Effector memory CD4-positive, alpha-beta T cell (primary cell): ENCODE results near the gene LRRN2.

ENCODE experiments used
- DNase-seq, 3 donors: peaks; one replicate each; pipeline ENCODE4 v3.0.0-alpha.2; 2020
- H3K27ac ChIP-seq: 2 replicates; pipeline ENCODE4 v1.7.0; 2013; ENCODE audit warnings: mild to moderate bottlenecking, low read length, moderate library complexity; ENCODE audit not compliant: insufficient read depth, poor library complexity, severe bottlenecking
- H3K27me3 ChIP-seq: replicated peaks from 2 replicates; pipeline ENCODE4 v1.7.0; 2013; ENCODE audit warnings: mild to moderate bottlenecking, low read length; ENCODE audit not compliant: insufficient read depth, control insufficient read depth, poor library complexity, severe bottlenecking
- H3K36me3 ChIP-seq: 2 replicates; pipeline ENCODE4 v1.7.0; 2013; ENCODE audit warnings: mild to moderate bottlenecking, low read length, moderate library complexity; ENCODE audit not compliant: control insufficient read depth, insufficient read depth
- H3K4me1 ChIP-seq: 2 replicates; pipeline ENCODE4 v1.7.0; 2013; ENCODE audit warnings: low read length, mild to moderate bottlenecking; ENCODE audit not compliant: control insufficient read depth, insufficient read depth, poor library complexity, severe bottlenecking
- H3K4me3 ChIP-seq: 2 replicates; pipeline ENCODE4 v1.7.0; 2013; ENCODE audit warnings: low read length, low read depth, mild to moderate bottlenecking; ENCODE audit not compliant: insufficient read depth, poor library complexity, severe bottlenecking
- H3K9me3 ChIP-seq: 2 replicates; pipeline ENCODE4 v1.7.0; 2013; ENCODE audit warnings: mild to moderate bottlenecking, low read length, moderate library complexity; ENCODE audit not compliant: control insufficient read depth

LRRN2 gene

DNA sequence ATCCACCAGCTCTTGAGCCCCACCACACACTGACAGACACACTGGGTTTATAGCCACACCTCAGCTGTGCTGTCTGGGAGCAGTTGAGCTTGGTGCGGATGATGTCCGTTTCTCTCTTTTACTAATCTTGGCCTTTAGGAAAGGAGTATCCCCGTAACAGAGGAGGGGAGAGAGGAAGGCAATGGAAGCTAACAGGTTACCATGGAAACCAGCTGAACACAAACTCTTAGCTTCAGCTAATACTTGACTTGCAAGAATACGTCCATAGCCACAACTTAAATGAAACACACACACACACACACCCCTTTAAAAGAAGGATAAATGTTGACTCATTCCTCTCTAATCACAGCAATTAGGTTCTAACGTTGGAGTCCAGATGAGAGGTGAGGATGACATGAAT is 28.0 kb upstream of the LRRN2 start:
- Histone ChIP-seq H3K4me3 (no peak overlapping the region), H3K27ac (no peak overlapping the region), H3K9me3 (no peaks in the 10 kb centered on the region), H3K27me3 (peaks cover 8% of the 10 kb centered on the region), H3K36me3 (no peaks in the 10 kb centered on the region), H3K4me1 (no peaks in the 10 kb centered on the region)
- DNase-seq, result no peak

DNA sequence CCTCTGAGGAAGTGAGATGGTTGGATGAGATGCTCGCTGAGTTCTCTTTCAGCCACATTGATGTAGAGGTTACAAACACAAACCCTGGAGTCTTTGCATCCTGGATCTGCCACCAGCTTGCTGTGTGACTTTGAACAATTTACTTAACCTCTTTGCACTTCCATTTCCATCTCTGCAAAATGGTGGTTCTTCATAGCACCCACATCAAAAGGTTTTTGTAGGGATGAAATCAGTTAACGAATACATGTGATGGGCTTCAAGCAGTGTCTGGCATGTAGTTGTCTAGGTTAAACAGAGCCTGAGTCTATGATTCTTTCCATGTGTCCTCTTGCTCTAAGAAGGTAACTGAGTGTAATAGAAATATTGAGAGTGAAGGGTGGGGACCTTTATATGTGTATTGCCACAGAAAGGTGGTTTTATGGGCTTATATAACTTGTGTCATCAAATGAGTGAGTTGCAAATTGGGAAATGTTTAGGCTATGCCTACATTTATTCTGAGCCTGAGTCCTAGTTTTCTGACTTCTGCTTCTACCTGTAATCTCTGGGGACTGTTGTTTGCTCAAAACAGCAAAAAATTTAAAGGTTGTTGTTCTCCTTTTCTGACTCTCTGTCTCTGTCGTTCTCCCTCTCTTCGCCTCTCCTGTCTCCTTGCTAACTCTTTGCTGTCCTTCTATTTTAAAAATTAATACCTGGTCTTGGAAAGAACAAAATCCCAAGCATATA is 27.3 kb upstream of the LRRN2 start:
- Histone ChIP-seq H3K27me3 (peaks cover 8% of the 10 kb centered on the region), H3K4me1 (no peaks in the 10 kb centered on the region), H3K9me3 (no peaks in the 10 kb centered on the region), H3K4me3 (no peak overlapping the region), H3K36me3 (no peaks in the 10 kb centered on the region), H3K27ac (no peak overlapping the region)
- DNase-seq, result no peak

DNA sequence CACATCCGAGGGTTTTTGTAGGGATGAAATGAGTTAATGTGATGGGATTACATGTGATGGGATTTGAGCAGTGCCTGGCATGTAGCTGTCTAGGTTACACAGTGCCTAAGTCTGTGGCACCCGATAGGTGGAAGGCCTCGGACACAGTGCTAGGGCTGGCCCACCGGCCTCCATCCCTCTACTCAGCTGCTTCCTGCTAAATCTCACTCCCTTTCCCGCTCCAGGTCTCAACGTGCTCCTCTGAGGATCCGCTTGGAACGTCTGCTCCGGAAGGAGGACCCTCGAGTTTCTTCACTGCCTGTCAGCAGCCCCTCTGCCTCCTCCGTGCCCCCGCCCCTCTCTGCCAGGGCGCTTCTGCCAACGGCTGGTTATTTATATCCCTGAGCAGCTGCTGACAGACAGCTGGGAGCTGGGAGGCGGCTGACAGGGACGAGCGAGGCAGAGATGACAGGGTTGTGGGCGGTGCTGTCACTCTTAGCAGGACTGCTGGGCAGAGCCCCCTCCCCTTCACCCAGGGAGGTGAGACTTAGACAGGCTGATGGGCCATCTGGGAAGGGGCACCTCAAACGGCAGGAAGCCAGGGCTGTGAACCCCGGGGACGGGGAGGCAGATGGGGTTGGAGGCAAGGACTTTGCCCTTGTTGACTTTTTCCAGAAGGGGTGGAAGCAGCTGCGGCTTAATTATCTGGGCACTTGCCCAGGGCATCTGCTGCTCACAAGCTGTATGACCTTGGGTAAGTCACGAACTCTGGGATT is 26.6 kb upstream of the LRRN2 start:
- Histone ChIP-seq H3K27ac (no peak overlapping the region), H3K27me3 (peaks cover 8% of the 10 kb centered on the region), H3K36me3 (no peaks in the 10 kb centered on the region)

DNA sequence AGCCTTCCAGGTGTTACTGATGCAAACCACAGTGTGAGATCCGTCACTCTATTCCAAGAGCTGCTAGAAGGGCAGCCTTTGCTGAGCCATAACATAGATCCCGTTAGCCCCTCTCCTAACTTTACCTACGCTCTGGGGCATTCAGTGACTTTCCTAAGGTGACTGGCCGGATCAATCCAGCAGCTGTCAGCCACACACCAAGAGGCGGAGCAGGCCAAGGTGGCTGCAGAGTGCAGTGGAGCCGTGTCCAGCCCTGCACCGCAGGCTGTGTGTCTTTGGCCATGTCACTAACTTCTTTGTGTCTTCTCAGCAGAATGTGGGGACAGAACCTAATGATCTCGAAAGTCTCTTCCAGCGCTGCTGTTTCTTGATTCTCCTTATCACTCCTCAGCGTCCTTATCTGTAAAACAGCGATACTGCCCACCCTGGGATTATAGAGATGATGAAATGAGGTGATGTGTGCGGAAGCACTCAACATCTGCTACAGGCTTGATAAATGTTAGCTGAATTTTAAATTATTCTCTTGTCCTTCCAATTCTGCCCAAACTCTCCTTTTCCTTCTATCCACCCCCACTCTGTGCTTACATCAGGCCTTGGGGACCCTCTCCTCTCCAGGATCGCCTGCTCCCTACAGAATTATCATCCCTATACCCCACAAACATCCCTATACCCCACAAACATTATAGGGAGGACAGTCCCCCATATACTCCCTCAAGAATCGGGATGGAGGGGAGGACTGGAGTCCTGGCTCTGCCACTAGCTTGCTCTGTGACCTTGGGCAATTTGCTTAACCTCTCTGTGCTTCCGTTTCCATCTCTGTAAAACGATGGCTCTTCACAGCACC is 25.8 kb upstream of the LRRN2 start:
- Histone ChIP-seq H3K27me3 (peaks cover 8% of the 10 kb centered on the region), H3K4me1 (no peaks in the 10 kb centered on the region), H3K27ac (no peak overlapping the region), H3K9me3 (no peaks in the 10 kb centered on the region), H3K4me3 (no peak overlapping the region), H3K36me3 (no peaks in the 10 kb centered on the region)
- DNase-seq, result no peak

More for the DNA sequence above, 26.6 kb upstream of the LRRN2 start:
- Histone ChIP-seq H3K9me3 (no peaks in the 10 kb centered on the region), H3K4me1 (no peaks in the 10 kb centered on the region), H3K4me3 (no peak overlapping the region)
- no peak for DNase-seq

DNA sequence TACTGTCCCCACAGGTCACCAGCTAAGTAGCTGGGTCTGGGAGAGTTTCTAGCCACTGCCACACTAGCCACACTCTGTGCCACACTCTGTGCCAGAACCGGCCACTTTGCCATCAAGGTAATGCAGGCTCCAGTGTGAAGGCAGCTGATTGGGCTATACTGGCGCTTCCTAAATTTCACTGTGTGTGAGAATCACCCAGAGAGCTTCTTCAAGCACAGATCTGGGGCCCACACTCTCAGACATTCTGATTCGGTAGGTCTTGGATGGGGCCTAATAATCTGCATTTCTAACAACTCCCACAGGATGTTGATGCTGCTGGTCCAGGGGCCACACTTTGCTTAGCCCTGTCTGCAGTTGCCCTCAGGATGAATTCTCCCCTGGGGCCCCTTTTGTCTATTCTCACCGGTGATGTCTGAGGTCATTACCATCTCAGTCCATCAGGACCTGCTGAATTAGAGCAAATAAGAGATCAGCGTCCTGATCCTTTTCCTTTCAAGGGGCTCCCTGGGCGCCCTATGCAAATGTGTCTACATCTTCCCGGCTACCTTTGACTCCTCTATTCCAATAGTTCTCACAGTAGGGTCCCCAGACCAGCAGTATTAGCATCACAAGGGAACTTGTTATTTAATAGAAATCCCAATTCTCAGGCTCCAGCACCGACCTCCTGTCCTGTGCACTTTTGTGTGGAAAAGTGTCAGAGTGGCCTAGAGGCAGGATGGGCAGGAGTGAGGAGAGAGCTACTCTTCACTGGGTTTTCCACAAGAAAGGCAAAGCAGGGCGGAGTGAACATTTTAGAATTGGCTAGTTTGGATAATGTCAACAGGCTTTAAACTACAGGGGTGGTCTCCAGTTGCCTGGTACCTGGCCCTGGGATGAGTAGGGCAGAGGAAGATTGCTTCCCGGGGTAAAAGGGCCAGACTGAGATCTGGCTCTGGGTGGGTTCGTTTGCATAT is 24.7 kb upstream of the LRRN2 start:
- Histone ChIP-seq H3K4me1 (no peaks in the 10 kb centered on the region), H3K9me3 (no peaks in the 10 kb centered on the region), H3K27me3 (peaks cover 8% of the 10 kb centered on the region), H3K36me3 (no peaks in the 10 kb centered on the region), H3K27ac (no peak overlapping the region), H3K4me3 (no peak overlapping the region)
- no peak for DNase-seq

DNA sequence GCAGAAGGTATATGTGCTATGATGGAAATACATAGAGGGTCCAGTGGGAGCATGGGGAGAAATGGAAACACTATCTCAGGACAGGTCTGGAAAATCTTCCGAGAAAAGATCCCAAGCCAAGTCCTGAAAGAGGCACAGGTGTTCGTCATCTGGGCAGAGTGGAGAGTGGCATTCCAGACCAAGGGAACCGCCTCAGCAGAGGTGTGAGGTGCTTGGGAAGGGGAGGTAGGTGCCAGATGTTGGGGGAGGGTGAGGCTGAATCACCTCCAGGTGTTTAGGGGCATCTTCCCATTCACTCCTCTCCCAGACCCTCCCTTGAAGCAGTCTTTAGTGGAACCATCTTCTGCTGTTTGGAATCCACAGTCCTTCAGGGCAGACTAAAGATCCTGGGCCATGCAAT is 23.5 kb upstream of the LRRN2 start:
- Histone ChIP-seq H3K36me3 (no peaks in the 10 kb centered on the region), H3K9me3 (no peaks in the 10 kb centered on the region), H3K4me1 (no peaks in the 10 kb centered on the region), H3K27me3 (peaks cover 8% of the 10 kb centered on the region), H3K27ac (no peak overlapping the region), H3K4me3 (no peak overlapping the region)
- no peak for DNase-seq

DNA sequence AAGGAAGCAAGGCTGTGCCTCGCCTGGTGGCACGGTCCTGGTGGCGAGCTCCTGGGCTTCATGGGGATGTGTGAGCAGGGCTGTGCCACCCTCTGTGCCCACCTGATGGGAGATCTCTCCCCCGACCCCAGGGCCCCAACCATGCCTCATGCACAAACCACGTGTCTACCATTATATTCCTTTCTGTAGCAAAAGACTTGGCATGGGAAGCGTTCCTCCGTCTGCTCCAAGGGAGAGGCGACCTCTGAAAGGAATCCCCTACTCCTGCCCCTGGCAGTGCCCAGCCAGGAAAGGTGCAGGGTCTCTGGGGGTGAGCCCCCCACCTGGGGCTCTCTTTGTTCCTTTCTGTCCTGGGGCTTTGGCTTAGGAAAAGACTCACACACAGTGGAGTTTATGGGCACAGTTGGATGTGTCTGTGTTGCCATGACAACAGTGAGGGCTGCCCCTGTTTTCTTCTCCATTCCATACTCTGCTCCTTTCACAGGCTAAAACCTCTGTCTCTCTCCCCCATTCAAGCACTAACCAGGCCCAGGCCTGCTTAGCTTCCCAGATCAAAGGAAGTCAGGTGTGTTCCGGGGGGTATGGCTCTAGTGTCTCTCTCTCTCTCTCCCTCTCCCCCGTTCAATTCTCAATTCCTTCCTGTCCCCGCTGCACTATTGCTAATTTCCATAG is 21.4 kb upstream of the LRRN2 start:
- H3K9me3 ChIP-seq, result no peaks in the 10 kb centered on the region
- H3K27ac ChIP-seq, result no peak overlapping the region
- H3K36me3 ChIP-seq, result no peaks in the 10 kb centered on the region
- H3K27me3 ChIP-seq, result peaks cover 5% of the 10 kb centered on the region
- H3K4me3 ChIP-seq, result no peak overlapping the region
- DNase-seq, result no peak
- no peaks in the 10 kb centered on the region for H3K4me1 ChIP-seq

DNA sequence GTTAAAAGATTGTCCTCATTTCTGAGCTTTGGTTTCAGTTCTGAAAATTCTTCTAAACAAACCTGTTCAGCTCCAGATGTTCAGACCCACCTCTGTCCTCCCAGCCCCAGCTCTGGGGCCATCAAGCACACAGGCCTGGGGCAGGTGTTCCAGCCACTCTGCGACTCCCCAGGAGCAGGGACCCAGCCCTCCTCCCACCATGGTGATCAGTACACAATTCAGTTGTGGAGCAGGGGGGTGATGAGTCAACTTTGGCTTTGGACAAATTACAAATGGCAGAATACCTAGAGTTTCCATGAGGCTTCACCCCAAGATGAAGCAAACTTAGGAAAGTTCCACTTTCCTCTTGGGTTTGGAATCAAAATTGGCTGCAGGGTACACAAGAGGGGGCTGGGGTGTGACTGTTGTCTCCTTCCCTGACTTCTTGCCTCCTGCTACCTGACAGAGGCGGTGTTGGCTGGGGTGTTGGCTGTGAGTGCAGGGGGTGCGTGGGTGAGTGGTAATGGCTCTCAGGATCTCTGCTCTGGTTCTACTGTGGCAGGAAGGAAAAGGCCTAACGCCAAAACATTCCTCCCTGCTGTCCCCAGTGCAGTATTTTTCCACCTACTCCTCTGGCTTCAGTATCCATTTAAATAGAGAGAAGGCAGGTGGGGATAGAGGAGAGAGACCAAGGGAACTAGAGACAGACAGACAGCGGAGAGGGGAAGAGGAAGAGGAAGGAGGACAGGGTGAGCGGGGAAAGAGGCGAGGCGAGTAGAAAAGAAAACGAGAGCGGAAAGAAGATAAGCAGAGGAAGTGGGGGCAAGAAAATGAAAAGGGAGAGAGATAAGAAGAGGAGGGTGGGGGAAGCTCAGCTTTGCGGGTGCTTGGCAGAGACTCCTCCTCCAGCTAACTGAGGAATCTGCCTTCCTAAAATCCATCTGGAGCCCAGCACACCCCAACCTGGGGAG is 20.6 kb upstream of the LRRN2 start:
- Histone ChIP-seq H3K4me3 (no peak overlapping the region), H3K27ac (no peak overlapping the region), H3K36me3 (no peaks in the 10 kb centered on the region), H3K4me1 (no peaks in the 10 kb centered on the region), H3K27me3 (no peaks in the 10 kb centered on the region), H3K9me3 (no peaks in the 10 kb centered on the region)
- DNase-seq, result no peak
